Neural crest cell (in vitro differentiated cells): Measurements from ENCODE around the gene TBC1D5. TPM values are rescaled to one million over a fixed set of nuclear protein-coding genes. Genes with fewer than 3 reads are reported as not detected.

Experiments used
- DNase-seq: peaks from one replicate; pipeline ENCODE4 v3.0.0; 2021; ENCODE audit warnings: low read depth, mixed read lengths, low spot score
- H3K27ac Mint-ChIP-seq: one replicate; pipeline ENCODE4 v1.8.0; 2021; ENCODE audit warnings: mild to moderate bottlenecking, mixed read lengths; ENCODE audit not compliant: unreplicated experiment
- H3K27me3 Mint-ChIP-seq: 2 replicates; pipeline ENCODE4 v1.8.0; 2021; ENCODE audit warnings: low read depth, mild to moderate bottlenecking, mixed read lengths
- H3K36me3 Mint-ChIP-seq: 2 replicates; pipeline ENCODE4 v1.8.0; 2021; ENCODE audit warnings: low read depth, mild to moderate bottlenecking, mixed read lengths
- H3K4me1 Mint-ChIP-seq: 2 replicates; pipeline ENCODE4 v1.8.0; 2021; ENCODE audit warnings: mixed read lengths
- H3K4me3 Mint-ChIP-seq: one replicate; pipeline ENCODE4 v1.8.0; 2021; ENCODE audit warnings: mild to moderate bottlenecking, mixed read lengths
- H3K9me3 Mint-ChIP-seq: 2 replicates; pipeline ENCODE4 v1.8.0; 2021; ENCODE audit warnings: mixed read lengths
- CTCF ChIP-seq: fragments of 200-600 bp; sonication (generic); conservative IDR thresholded peaks from 2 replicates; pipeline ENCODE4 v1.5.0; 2021; ENCODE audit warnings: antibody characterized with exemption, mild to moderate bottlenecking
- total RNA-seq: library from RNA; stranded (reverse); gene quantifications from 2 replicates; pipeline ENCODE4 v1.2.1, GENCODE V29; 2021

The TBC1D5 gene
- total RNA-seq, 1 donor from 2014 or later: 51.2 TPM

- no peaks in the 10 kb centered on the region for H3K27me3 Mint-ChIP-seq
Measured at GRCh38 chr3:17156864-17157263, 585.6 kb downstream of the TBC1D5 start.

GRCh38 chr3:17155951-17156350 is 586.5 kb downstream of the TBC1D5 start:
- no peaks in the 10 kb centered on the region for H3K9me3 Mint-ChIP-seq
- no peak for TF ChIP-seq CTCF
- no peak overlapping the region for H3K27ac Mint-ChIP-seq
- H3K36me3 Mint-ChIP-seq: peaks cover 22% of the 10 kb centered on the region
- H3K4me1 Mint-ChIP-seq: no peaks in the 10 kb centered on the region
- DNase-seq: no peak
- H3K4me3 Mint-ChIP-seq: no peak overlapping the region
- H3K27me3 Mint-ChIP-seq: no peaks in the 10 kb centered on the region

More at GRCh38 chr3:17156864-17157263, 585.6 kb downstream of the TBC1D5 start:
- TF ChIP-seq CTCF: no peak
- Mint-ChIP-seq H3K4me3 (no peak overlapping the region), H3K36me3 (peaks cover 22% of the 10 kb centered on the region), H3K27ac (no peak overlapping the region), H3K9me3 (no peaks in the 10 kb centered on the region), H3K4me1 (no peaks in the 10 kb centered on the region)
- no peak for DNase-seq

- Mint-ChIP-seq H3K4me3 (no peak overlapping the region), H3K9me3 (no peaks in the 10 kb centered on the region), H3K4me1 (no peaks in the 10 kb centered on the region), H3K36me3 (peaks cover 24% of the 10 kb centered on the region), H3K27ac (no peak overlapping the region), H3K27me3 (no peaks in the 10 kb centered on the region)
- no peak for TF ChIP-seq CTCF
- no peak for DNase-seq
Measured at GRCh38 chr3:17154941-17155340, 587.5 kb downstream of the TBC1D5 start.

GRCh38 chr3:17154221-17154620 is 588.2 kb downstream of the TBC1D5 start:
- Mint-ChIP-seq H3K4me3 (no peak overlapping the region), H3K27ac (no peak overlapping the region), H3K36me3 (peaks cover 24% of the 10 kb centered on the region), H3K9me3 (no peaks in the 10 kb centered on the region), H3K27me3 (no peaks in the 10 kb centered on the region), H3K4me1 (no peaks in the 10 kb centered on the region)
- no peak for TF ChIP-seq CTCF
- no peak for DNase-seq

- Mint-ChIP-seq H3K9me3 (no peaks in the 10 kb centered on the region), H3K27ac (no peak overlapping the region), H3K4me3 (no peak overlapping the region), H3K27me3 (no peaks in the 10 kb centered on the region), H3K36me3 (peaks cover 24% of the 10 kb centered on the region), H3K4me1 (no peaks in the 10 kb centered on the region)
- TF ChIP-seq CTCF: no peak
- no peak for DNase-seq
Measured at GRCh38 chr3:17153209-17153608, 589.2 kb downstream of the TBC1D5 start.
